Upper lobe of right lung (tissue), 1 donor: ENCODE measurements around the gene GDF9. TPM values are rescaled to one million over a fixed set of nuclear protein-coding genes. Genes with fewer than 3 reads are reported as not detected.

Experiments
- ATAC-seq: fragments of 200-7000 bp; cut with Tn5 transposase; one replicate; pipeline ENCODE4 v1.9.1; 2020; ENCODE audit warnings: mild to moderate bottlenecking, moderate library complexity
- DNase-seq: peaks from one replicate; pipeline ENCODE4 v3.0.0-alpha.2; 2020
- H3K27ac ChIP-seq: fragments of 200-600 bp; one replicate; pipeline ENCODE4 v1.8.0; 2022
- H3K27me3 ChIP-seq: fragments of 200-600 bp; one replicate; pipeline ENCODE4 v1.8.0; 2022; ENCODE audit warnings: mild to moderate bottlenecking
- H3K36me3 ChIP-seq: fragments of 200-600 bp; one replicate; pipeline ENCODE4 v1.8.0; 2022
- H3K4me1 ChIP-seq: fragments of 200-600 bp; one replicate; pipeline ENCODE4 v1.8.0; 2022
- H3K4me3 ChIP-seq: fragments of 200-600 bp; one replicate; pipeline ENCODE4 v1.8.0; 2022; ENCODE audit warnings: mild to moderate bottlenecking
- H3K9me3 ChIP-seq: fragments of 200-600 bp; one replicate; pipeline ENCODE4 v1.8.0; 2022
- CTCF ChIP-seq: fragments of 200-600 bp; IDR thresholded peaks from one replicate; pipeline ENCODE4 v1.8.0; 2022; ENCODE audit warnings: antibody characterized with exemption
- intact Hi-C: fragments of 100-400 bp; cut with DNase I; formaldehyde crosslinking; loops from one replicate; pipeline ENCODE4 v1.11.0; 2022
- total RNA-seq: library from RNA; stranded (reverse); fragmentation: NEBNext Ultra II Directional; extraction: Animal tissue kit (Norgen Biotek cat#: 25700); gene quantifications from one replicate; pipeline ENCODE4 v1.2.1, GENCODE V29; 2021
- donor health status: DM: no; HTN: yes; CAD: no; lungs with severe emphysema.

Gene GDF9
- total RNA-seq, 1 donor from 2014 or later: 0.46 TPM

- no peak for ATAC-seq
- no peaks in the 10 kb centered on the region for H3K27me3 ChIP-seq
- H3K4me1 ChIP-seq: no peaks in the 10 kb centered on the region
- H3K27ac ChIP-seq: no peak overlapping the region
- no peak for TF ChIP-seq CTCF
- no peaks in the 10 kb centered on the region for H3K9me3 ChIP-seq
- no peak overlapping the region for H3K4me3 ChIP-seq
- peaks cover 99% of the 10 kb centered on the region for H3K36me3 ChIP-seq
- intact Hi-C loops: no loop called here
- DNase-seq: no peak
Observed at GRCh38 chr5:132889501-132889900, 23.2 kb upstream of the GDF9 start.

GRCh38 chr5:132887283-132887682 is 21.0 kb upstream of the GDF9 start:
- H3K27ac ChIP-seq: no peak overlapping the region
- no peak for DNase-seq
- H3K9me3 ChIP-seq: no peaks in the 10 kb centered on the region
- intact Hi-C loops: no loop called here
- no peaks in the 10 kb centered on the region for H3K27me3 ChIP-seq
- H3K4me1 ChIP-seq: no peaks in the 10 kb centered on the region
- ATAC-seq: no peak
- no peak overlapping the region for H3K4me3 ChIP-seq
- peaks cover 97% of the 10 kb centered on the region for H3K36me3 ChIP-seq
- no peak for TF ChIP-seq CTCF

- no peaks in the 10 kb centered on the region for H3K9me3 ChIP-seq
- DNase-seq: no peak
- no peaks in the 10 kb centered on the region for H3K27me3 ChIP-seq
- intact Hi-C loops: no loop called here
- no peak overlapping the region for H3K4me3 ChIP-seq
- no peak for ATAC-seq
- TF ChIP-seq CTCF: no peak
- H3K4me1 ChIP-seq: no peaks in the 10 kb centered on the region
- peaks cover 97% of the 10 kb centered on the region for H3K36me3 ChIP-seq
- no peak overlapping the region for H3K27ac ChIP-seq
Observed at GRCh38 chr5:132886064-132886823, 20.0 kb upstream of the GDF9 start.

GRCh38 chr5:132884548-132884947 is 18.3 kb upstream of the GDF9 start:
- ATAC-seq (no peak), DNase-seq (no peak)
- Histone ChIP-seq H3K27ac (no peak overlapping the region), H3K4me3 (no peak overlapping the region), H3K9me3 (no peaks in the 10 kb centered on the region), H3K27me3 (no peaks in the 10 kb centered on the region), H3K36me3 (peaks cover 99% of the 10 kb centered on the region), H3K4me1 (no peaks in the 10 kb centered on the region)
- intact Hi-C loops: no loop called here
- TF ChIP-seq CTCF: no peak

- H3K36me3 ChIP-seq: peaks cover 99% of the 10 kb centered on the region
- H3K27ac ChIP-seq: no peak overlapping the region
- intact Hi-C loops: no loop called here
- H3K27me3 ChIP-seq: no peaks in the 10 kb centered on the region
- H3K4me3 ChIP-seq: no peak overlapping the region
- no peaks in the 10 kb centered on the region for H3K9me3 ChIP-seq
- no peak for DNase-seq
- TF ChIP-seq CTCF: peak; percentile 75
- peak; percentile 95 for ATAC-seq
- H3K4me1 ChIP-seq: no peaks in the 10 kb centered on the region
Observed at GRCh38 chr5:132883261-132883834, 17.1 kb upstream of the GDF9 start.
